Coronary artery (tissue), 2 donors: ENCODE data around the gene FOXN3.
A peak's percentile ranks its signal among the peaks of the same experiment; 100 is the strongest.

Source experiments
- DNase-seq: peaks from one replicate; pipeline ENCODE4 v3.0.0-alpha.2; 2017; ENCODE audit warnings: low spot score
- H3K27ac ChIP-seq, 2 donors: fragments of 200-600 bp; sonication (generic); one replicate each; pipeline ENCODE4 v1.5.1; 2016 to 2019
- H3K4me3 ChIP-seq: fragments of 200-600 bp; sonication (generic); 2 replicates; pipeline ENCODE4 v1.5.1; 2016; ENCODE audit warnings: mild to moderate bottlenecking, moderate library complexity
- CTCF ChIP-seq: fragments of 200-600 bp; sonication (generic); IDR thresholded peaks from one replicate; pipeline ENCODE4 v1.5.1; 2019; ENCODE audit warnings: antibody characterized with exemption

The FOXN3 gene

GRCh38 chr14:89432226-89432625 lies 15.2 kb upstream of the FOXN3 start:
- DNase-seq: no peak
- no peak overlapping the region for H3K4me3 ChIP-seq
- no peak overlapping the region for H3K27ac ChIP-seq
- no peak for TF ChIP-seq CTCF

- no peak for TF ChIP-seq CTCF
- H3K27ac ChIP-seq: peak overlapping the region; percentile 85 to 92
- peak overlapping the region; percentile 50 for H3K4me3 ChIP-seq
- DNase-seq: no peak
Observed at GRCh38 chr14:89430391-89431236, 13.6 kb upstream of the FOXN3 start.

GRCh38 chr14:89429199-89430181 lies 12.5 kb upstream of the FOXN3 start:
- no peak for TF ChIP-seq CTCF
- Histone ChIP-seq H3K27ac (peak overlapping the region; percentile 85 to 92), H3K4me3 (peak overlapping the region; percentile 59)
- DNase-seq: no peak

GRCh38 chr14:89428546-89429198 lies 11.6 kb upstream of the FOXN3 start:
- peak; percentile 82 for DNase-seq
- TF ChIP-seq CTCF: no peak
- H3K4me3 ChIP-seq: peak overlapping the region; percentile 59
- peak overlapping the region; percentile 85 to 92 for H3K27ac ChIP-seq

- Histone ChIP-seq H3K27ac (peak overlapping the region; percentile 85 to 92), H3K4me3 (peak overlapping the region; percentile 59)
- no peak for DNase-seq
- no peak for TF ChIP-seq CTCF
Observed at GRCh38 chr14:89428173-89428523, 11.1 kb upstream of the FOXN3 start.

- TF ChIP-seq CTCF: no peak
- DNase-seq: no peak
- Histone ChIP-seq H3K27ac (peak overlapping the region; percentile 85 to 92), H3K4me3 (no peak overlapping the region)
Observed at GRCh38 chr14:89427426-89428172, 10.6 kb upstream of the FOXN3 start.
